ENCODE results near the gene SIRT7.

DNA sequence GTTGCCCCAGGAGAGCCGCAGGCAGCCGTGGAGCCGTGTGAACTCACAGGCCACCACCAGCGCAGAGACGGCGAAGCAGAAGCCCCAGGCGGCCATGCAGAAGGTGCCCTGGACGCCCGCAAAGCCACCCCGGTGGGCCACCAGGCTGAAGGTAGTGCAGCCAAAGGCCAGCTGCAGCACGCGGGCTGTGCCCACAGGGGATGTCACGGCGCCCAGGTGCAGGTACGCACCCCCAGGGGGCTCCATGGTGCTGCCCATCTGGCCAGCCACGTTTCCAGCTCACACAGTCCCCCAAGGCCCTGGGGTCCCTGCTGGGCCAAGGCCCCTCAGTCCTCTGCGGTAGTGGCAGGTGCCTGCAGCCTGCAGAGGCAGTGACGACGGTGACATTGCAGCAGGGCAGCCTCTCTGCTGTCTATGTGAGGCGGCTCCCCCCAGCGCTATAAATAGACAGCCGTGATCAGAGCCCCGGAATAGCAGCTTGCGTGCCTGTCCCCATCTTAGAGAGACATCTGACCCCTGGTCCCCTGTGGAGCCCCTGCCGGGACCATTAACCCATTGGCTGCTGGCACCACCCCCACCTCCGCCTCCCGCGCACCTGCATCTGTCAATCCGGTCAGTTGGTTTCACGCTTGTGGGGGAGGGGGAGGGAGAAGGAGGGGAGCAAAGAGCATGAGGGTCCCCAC, 23.6 kb upstream of the SIRT7 start:
- TF ChIP-seq, protein P1, sequence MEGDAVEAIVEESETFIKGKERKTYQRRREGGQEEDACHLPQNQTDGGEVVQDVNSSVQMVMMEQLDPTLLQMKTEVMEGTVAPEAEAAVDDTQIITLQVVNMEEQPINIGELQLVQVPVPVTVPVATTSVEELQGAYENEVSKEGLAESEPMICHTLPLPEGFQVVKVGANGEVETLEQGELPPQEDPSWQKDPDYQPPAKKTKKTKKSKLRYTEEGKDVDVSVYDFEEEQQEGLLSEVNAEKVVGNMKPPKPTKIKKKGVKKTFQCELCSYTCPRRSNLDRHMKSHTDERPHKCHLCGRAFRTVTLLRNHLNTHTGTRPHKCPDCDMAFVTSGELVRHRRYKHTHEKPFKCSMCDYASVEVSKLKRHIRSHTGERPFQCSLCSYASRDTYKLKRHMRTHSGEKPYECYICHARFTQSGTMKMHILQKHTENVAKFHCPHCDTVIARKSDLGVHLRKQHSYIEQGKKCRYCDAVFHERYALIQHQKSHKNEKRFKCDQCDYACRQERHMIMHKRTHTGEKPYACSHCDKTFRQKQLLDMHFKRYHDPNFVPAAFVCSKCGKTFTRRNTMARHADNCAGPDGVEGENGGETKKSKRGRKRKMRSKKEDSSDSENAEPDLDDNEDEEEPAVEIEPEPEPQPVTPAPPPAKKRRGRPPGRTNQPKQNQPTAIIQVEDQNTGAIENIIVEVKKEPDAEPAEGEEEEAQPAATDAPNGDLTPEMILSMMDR (IDR thresholded peaks at IDR 0.05) = no peak
- TF ChIP-seq POLR2A (IDR thresholded peaks at IDR 0.05) = no peak

All from heart left ventricle (tissue), 13 donors.